Left kidney (tissue), 2 donors: ENCODE measurements around the gene VASN. TPM values are rescaled to one million over a fixed set of nuclear protein-coding genes. Genes with fewer than 3 reads are reported as not detected.
"Not testable (repeated sequence)": the region's sequence is repeated elsewhere in the genome, so short reads cannot be mapped to it uniquely, and the experiment has no call there.

ENCODE experiments used
- DNase-seq: peaks from one replicate; pipeline ENCODE4 v3.0.0-alpha.2; 2013
- polyA plus RNA-seq: library from polyadenylated mRNA; unstranded; fragments of 120-200 nt; gene quantifications from one replicate; pipeline ENCODE4 v1.2.1, GENCODE V29; 2013; ENCODE audit not compliant: insufficient read length

Gene VASN
- polyA plus RNA-seq, 1 donor: 30.1 TPM

- no peak for DNase-seq
Observed at GRCh38 chr16:4334724-4335495, 36.7 kb upstream of the VASN start.

- no peak for DNase-seq
Observed at GRCh38 chr16:4336701-4337539, 34.7 kb upstream of the VASN start.

GRCh38 chr16:4337540-4338088 is 34.0 kb upstream of the VASN start:
- DNase-seq: no peak

GRCh38 chr16:4338125-4338582 is 33.5 kb upstream of the VASN start:
- no peak for DNase-seq

GRCh38 chr16:4338712-4339299 is 32.8 kb upstream of the VASN start:
- no peak for DNase-seq

GRCh38 chr16:4339455-4339854 is 32.2 kb upstream of the VASN start:
- no peak for DNase-seq

GRCh38 chr16:4339909-4340308 is 31.7 kb upstream of the VASN start:
- DNase-seq: no peak

GRCh38 chr16:4340443-4340842 is 31.2 kb upstream of the VASN start:
- no peak for DNase-seq

- no peak for DNase-seq
Observed at GRCh38 chr16:4341250-4341649, 30.4 kb upstream of the VASN start.

- DNase-seq: no peak
Observed at GRCh38 chr16:4342866-4343744, 28.5 kb upstream of the VASN start.

- not testable (repeated sequence) for DNase-seq
Observed at GRCh38 chr16:4344300-4344982, 27.2 kb upstream of the VASN start.

GRCh38 chr16:4344983-4345835 is 26.4 kb upstream of the VASN start:
- DNase-seq: no peak

- no peak for DNase-seq
Observed at GRCh38 chr16:4345836-4346781, 25.5 kb upstream of the VASN start.

GRCh38 chr16:4347010-4347409 is 24.6 kb upstream of the VASN start:
- no peak for DNase-seq

GRCh38 chr16:4347765-4348509 is 23.7 kb upstream of the VASN start:
- no peak for DNase-seq

GRCh38 chr16:4349332-4349731 is 22.3 kb upstream of the VASN start:
- no peak for DNase-seq

GRCh38 chr16:4350365-4350786 is 21.3 kb upstream of the VASN start:
- no peak for DNase-seq
